DND-41 (cell line): ENCODE measurements around the gene INAFM2.

Experiments
- CTCF ChIP-seq: IDR thresholded peaks from 2 replicates; pipeline ENCODE4 v1.5.1; 2012; ENCODE audit warnings: borderline replicate concordance, low read length, moderate library complexity, mild to moderate bottlenecking; ENCODE audit not compliant: poor library complexity, severe bottlenecking; ENCODE audit errors: extremely low read depth
- EZH2 ChIP-seq: IDR thresholded peaks from 3 replicates; pipeline ENCODE4 v1.6.1; 2012; ENCODE audit warnings: borderline replicate concordance, low read depth, mild to moderate bottlenecking, moderate library complexity, low read length, inconsistent platforms; ENCODE audit not compliant: severe bottlenecking

GRCh38 chr15:40287505-40287904 lies 36.0 kb upstream of the INAFM2 start:
- TF ChIP-seq CTCF, result no peak
- no peak for TF ChIP-seq EZH2
